GM12892 (cell line): Measurements from ENCODE around the gene RAB36.

Source experiments
- DNase-seq: peaks from one replicate; pipeline ENCODE4 v3.0.0; 2011; ENCODE audit not compliant: insufficient read length
- FAIRE-seq: peaks from 2 replicates; lab custom pipeline; 2011; peaks lifted over from hg19 to GRCh38; lab: Jason Lieb, UNC
- POLR2A ChIP-seq: IDR thresholded peaks from 2 replicates; pipeline ENCODE4 v1.6.1; 2011; ENCODE audit warnings: low read depth, low read length, control low read depth
- POLR2AphosphoS5 ChIP-seq: IDR thresholded peaks from 2 replicates; pipeline ENCODE4 v1.6.1; 2011; ENCODE audit warnings: low read depth, low read length, control low read depth
- TAF1 ChIP-seq: IDR thresholded peaks from 2 replicates; pipeline ENCODE4 v1.6.1; 2011; ENCODE audit warnings: low read depth, mild to moderate bottlenecking, control low read depth, low read length, borderline replicate concordance

The RAB36 gene

GRCh38 chr22:23146478-23147205, 1.4 kb downstream of the RAB36 start:
- no peak for FAIRE-seq
- TF ChIP-seq TAF1 = no peak
- no peak for TF ChIP-seq POLR2AphosphoS5
- no peak for TF ChIP-seq POLR2A
- no peak for DNase-seq

- no peak for FAIRE-seq
- no peak for DNase-seq
- no peak for TF ChIP-seq POLR2AphosphoS5
- TF ChIP-seq TAF1 = no peak
- no peak for TF ChIP-seq POLR2A
Observed at GRCh38 chr22:23147617-23148387, 2.5 kb downstream of the RAB36 start.

GRCh38 chr22:23149743-23150238, 4.5 kb downstream of the RAB36 start:
- FAIRE-seq = no peak
- no peak for TF ChIP-seq TAF1
- TF ChIP-seq POLR2A = no peak
- TF ChIP-seq POLR2AphosphoS5 = no peak
- DNase-seq = no peak

- FAIRE-seq = no peak
- no peak for TF ChIP-seq POLR2AphosphoS5
- TF ChIP-seq POLR2A = no peak
- TF ChIP-seq TAF1 = no peak
- no peak for DNase-seq
Observed at GRCh38 chr22:23150762-23151161, 5.5 kb downstream of the RAB36 start.

- FAIRE-seq (no peak), DNase-seq (no peak)
- TF ChIP-seq TAF1 (no peak), POLR2AphosphoS5 (no peak), POLR2A (no peak)
Observed at GRCh38 chr22:23151827-23152226, 6.5 kb downstream of the RAB36 start.

GRCh38 chr22:23152238-23153114, 7.2 kb downstream of the RAB36 start:
- FAIRE-seq = no peak
- no peak for DNase-seq
- TF ChIP-seq POLR2AphosphoS5 = no peak
- 0 out of 2 replicates have a peak, but pooled peaks have one; percentile 7 for TF ChIP-seq TAF1

- DNase-seq (no peak), FAIRE-seq (no peak)
- no peak for TF ChIP-seq TAF1
- TF ChIP-seq POLR2AphosphoS5 = no peak
- TF ChIP-seq POLR2A = no peak
Observed at GRCh38 chr22:23153994-23154393, 8.7 kb downstream of the RAB36 start.

GRCh38 chr22:23154461-23154860, 9.2 kb downstream of the RAB36 start:
- TF ChIP-seq POLR2AphosphoS5 (no peak), TAF1 (no peak), POLR2A (no peak)
- FAIRE-seq (no peak), DNase-seq (no peak)

- TF ChIP-seq POLR2A (no peak), TAF1 (no peak), POLR2AphosphoS5 (no peak)
- FAIRE-seq = no peak
- no peak for DNase-seq
Observed at GRCh38 chr22:23155143-23155542, 9.9 kb downstream of the RAB36 start.

- TF ChIP-seq TAF1 (no peak), POLR2A (no peak), POLR2AphosphoS5 (no peak)
- FAIRE-seq (no peak), DNase-seq (no peak)
Observed at GRCh38 chr22:23155831-23156230, 10.6 kb downstream of the RAB36 start.

- DNase-seq = no peak
- TF ChIP-seq POLR2AphosphoS5 (no peak), POLR2A (no peak), TAF1 (no peak)
- no peak for FAIRE-seq
Observed at GRCh38 chr22:23156286-23156685, 11.0 kb downstream of the RAB36 start.
